Measurements from ENCODE around the gene ZFHX2.
"Not testable (repeated sequence)": the region's sequence is repeated elsewhere in the genome, so short reads cannot be mapped to it uniquely, and the experiment has no call there.

The ZFHX2 gene

GRCh38 chr14:23551266-23552028 is at the start of gene ZFHX2:
Gene ZFHX2, minus strand, starts transcription at chr14:23551765. Its CDS starts 16,440 bp downstream, at chr14:23535325.
- peak within 1 kb of the TSS; percentile 69 for H3K4me3 ChIP-seq (ENCODE audit: low read depth, low read length)

GRCh38 chr14:23600806-23601205 is 49.2 kb upstream of the ZFHX2 start:
- H3K4me3 ChIP-seq (ENCODE audit: low read depth, low read length): no peak overlapping the region

- H3K4me3 ChIP-seq (ENCODE audit: low read depth, low read length): no peak overlapping the region
Measured at GRCh38 chr14:23600322-23600707, 48.8 kb upstream of the ZFHX2 start.

- not testable (repeated sequence) for H3K4me3 ChIP-seq (ENCODE audit: low read depth, low read length)
Measured at GRCh38 chr14:23594191-23594590, 42.6 kb upstream of the ZFHX2 start.

- H3K4me3 ChIP-seq (ENCODE audit: low read depth, low read length): no peak overlapping the region
Measured at GRCh38 chr14:23590198-23590597, 38.6 kb upstream of the ZFHX2 start.

- no peak overlapping the region for H3K4me3 ChIP-seq (ENCODE audit: low read depth, low read length)
Measured at GRCh38 chr14:23589606-23590005, 38.0 kb upstream of the ZFHX2 start.

GRCh38 chr14:23588884-23589598 is 37.5 kb upstream of the ZFHX2 start:
- no peak overlapping the region for H3K4me3 ChIP-seq (ENCODE audit: low read depth, low read length)

GRCh38 chr14:23584527-23585203 is 33.1 kb upstream of the ZFHX2 start:
- H3K4me3 ChIP-seq (ENCODE audit: low read depth, low read length): not testable (repeated sequence)

- not testable (repeated sequence) for H3K4me3 ChIP-seq (ENCODE audit: low read depth, low read length)
Measured at GRCh38 chr14:23583761-23584526, 32.4 kb upstream of the ZFHX2 start.

GRCh38 chr14:23582906-23583760 is 31.6 kb upstream of the ZFHX2 start:
- no peak overlapping the region for H3K4me3 ChIP-seq (ENCODE audit: low read depth, low read length)

- H3K4me3 ChIP-seq (ENCODE audit: low read depth, low read length): no peak overlapping the region
Measured at GRCh38 chr14:23580948-23581281, 29.4 kb upstream of the ZFHX2 start.

- no peak overlapping the region for H3K4me3 ChIP-seq (ENCODE audit: low read depth, low read length)
Measured at GRCh38 chr14:23580152-23580926, 28.8 kb upstream of the ZFHX2 start.

- H3K4me3 ChIP-seq (ENCODE audit: low read depth, low read length): no peak overlapping the region
Measured at GRCh38 chr14:23579739-23580138, 28.2 kb upstream of the ZFHX2 start.

- H3K4me3 ChIP-seq (ENCODE audit: low read depth, low read length): no peak overlapping the region
Measured at GRCh38 chr14:23579311-23579630, 27.7 kb upstream of the ZFHX2 start.

- H3K4me3 ChIP-seq (ENCODE audit: low read depth, low read length): peak within 1 kb of the TSS; percentile 45
Measured at GRCh38 chr14:23578560-23579310, 27.2 kb upstream of the ZFHX2 start, which contains the start of gene JPH4. Gene JPH4, minus strand, starts transcription at chr14:23578790. Its CDS starts 1,337 bp downstream, at chr14:23577453.

- H3K4me3 ChIP-seq (ENCODE audit: low read depth, low read length): peak overlapping the region; percentile 45
Measured at GRCh38 chr14:23577710-23578392, 26.3 kb upstream of the ZFHX2 start.

- peak overlapping the region; percentile 45 for H3K4me3 ChIP-seq (ENCODE audit: low read depth, low read length)
Measured at GRCh38 chr14:23577004-23577681, 25.6 kb upstream of the ZFHX2 start.
